Nephron progenitor cell (in vitro differentiated cells): Measurements from ENCODE around the gene ELL2.

Experiments
- DNase-seq: peaks from one replicate; pipeline ENCODE4 v3.0.0; 2021
- H3K27ac Mint-ChIP-seq: 2 replicates; pipeline ENCODE4 v1.8.0; 2021; ENCODE audit warnings: mild to moderate bottlenecking, moderate library complexity, mixed read lengths
- H3K27me3 Mint-ChIP-seq: 2 replicates; pipeline ENCODE4 v1.8.0; 2021; ENCODE audit warnings: mild to moderate bottlenecking, low read depth, mixed read lengths; ENCODE audit not compliant: poor library complexity
- H3K36me3 Mint-ChIP-seq: 2 replicates; pipeline ENCODE4 v1.8.0; 2021; ENCODE audit warnings: low read depth, mixed read lengths
- H3K4me1 Mint-ChIP-seq: 2 replicates; pipeline ENCODE4 v1.8.0; 2021; ENCODE audit warnings: mixed read lengths
- H3K4me3 Mint-ChIP-seq: 2 replicates; pipeline ENCODE4 v1.8.0; 2021; ENCODE audit warnings: mild to moderate bottlenecking, moderate library complexity, mixed read lengths
- H3K9me3 Mint-ChIP-seq: 2 replicates; pipeline ENCODE4 v1.8.0; 2021; ENCODE audit warnings: mild to moderate bottlenecking, moderate library complexity, mixed read lengths
- CTCF ChIP-seq: fragments of 200-600 bp; sonication (generic); IDR thresholded peaks from 2 replicates; pipeline ENCODE4 v1.5.0; 2021; ENCODE audit warnings: antibody characterized with exemption

Gene ELL2

DNA sequence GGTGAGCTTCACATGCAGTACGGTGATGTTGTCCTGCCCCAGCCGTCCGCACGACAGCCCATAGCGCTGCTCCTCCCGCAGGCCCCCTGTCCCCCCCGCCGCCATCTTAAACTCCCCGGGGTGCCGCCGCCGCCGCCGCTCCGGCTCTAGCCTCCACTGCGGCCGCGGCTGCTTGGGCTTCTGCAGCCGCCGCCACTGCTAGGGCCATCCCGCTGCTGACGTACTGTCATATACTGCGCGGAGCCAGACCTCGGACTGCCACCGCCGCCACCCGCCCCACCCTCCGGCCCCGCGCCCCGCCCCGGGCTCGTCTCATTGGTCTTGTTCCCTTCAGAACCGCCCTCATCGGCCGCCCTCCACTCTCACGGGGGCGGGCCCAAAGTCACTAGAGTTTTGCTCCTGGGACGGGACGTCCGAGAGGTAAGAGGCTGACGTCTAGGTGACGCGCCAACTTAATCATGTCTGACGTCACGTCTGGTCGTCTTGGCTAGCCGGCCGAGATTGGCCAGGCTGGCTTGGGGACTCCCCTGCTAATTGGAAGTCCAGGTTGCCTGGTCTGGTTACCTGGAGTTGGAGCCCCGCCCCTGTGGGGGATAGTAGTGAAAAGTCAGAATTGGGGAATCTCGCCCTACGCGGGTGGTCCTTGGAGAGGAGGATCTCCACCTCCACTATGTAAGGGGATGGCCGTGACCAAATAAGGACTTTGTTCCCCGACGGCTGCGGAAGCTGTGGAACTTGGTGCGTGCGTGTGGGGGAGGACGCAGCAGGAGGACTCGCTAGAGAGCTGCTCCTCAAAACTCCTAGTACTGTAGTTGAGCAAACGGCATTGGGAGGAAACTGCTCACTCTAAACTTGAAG is at the start of gene ELL2:
Gene ELL2, minus strand, starts transcription at position 235 of the 858 bp plus-strand sequence. Its CDS starts 130 bp downstream, at position 105.
- Mint-ChIP-seq H3K9me3 (no peaks in the 10 kb centered on the region), H3K4me1 (peaks cover 50% of the 10 kb centered on the region), H3K27me3 (peaks cover 9% of the 10 kb centered on the region), H3K36me3 (no peaks in the 10 kb centered on the region), H3K27ac (peak within 1 kb of the TSS; percentile 98), H3K4me3 (peak within 1 kb of the TSS; percentile 93)
- peak; percentile 98 for DNase-seq
- no peak for TF ChIP-seq CTCF

DNA sequence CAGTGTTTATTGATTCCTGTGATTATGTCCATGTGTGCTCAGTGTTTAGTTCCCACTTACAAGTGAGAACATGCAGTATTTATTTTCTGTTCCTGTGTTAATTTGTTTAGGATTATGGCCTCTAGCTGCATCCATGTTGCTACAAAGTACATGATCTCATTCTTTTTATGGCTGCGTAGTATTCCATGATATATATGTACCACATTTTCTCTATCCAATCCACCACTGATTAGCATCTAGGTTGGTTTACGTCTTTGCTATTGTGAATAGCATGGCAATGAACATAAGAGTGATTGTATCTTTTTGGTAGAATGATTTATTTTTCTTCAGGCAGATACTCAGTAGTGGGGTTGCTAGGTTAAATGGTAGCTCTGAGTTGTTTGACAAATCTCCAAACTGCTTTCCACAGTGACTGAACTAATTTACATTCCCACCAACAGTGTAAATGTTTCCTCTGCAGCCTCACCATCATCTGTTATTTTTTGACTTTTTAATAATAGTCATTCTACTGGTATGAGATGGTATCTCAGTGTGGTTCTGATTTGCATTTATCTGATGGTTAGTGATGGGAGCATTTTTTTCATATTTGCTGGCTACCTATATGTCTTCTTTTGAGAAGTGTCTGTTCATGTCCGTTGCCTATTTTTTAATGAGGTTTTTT is 47.5 kb upstream of the ELL2 start:
- peaks cover 3% of the 10 kb centered on the region for H3K27me3 Mint-ChIP-seq
- H3K36me3 Mint-ChIP-seq: peaks cover 9% of the 10 kb centered on the region
- no peak overlapping the region for H3K4me3 Mint-ChIP-seq
- no peak overlapping the region for H3K27ac Mint-ChIP-seq
- no peaks in the 10 kb centered on the region for H3K4me1 Mint-ChIP-seq
- TF ChIP-seq CTCF: no peak
- DNase-seq: no peak
- H3K9me3 Mint-ChIP-seq: peaks cover 34% of the 10 kb centered on the region

- Mint-ChIP-seq H3K27me3 (peaks cover 3% of the 10 kb centered on the region), H3K4me3 (no peak overlapping the region), H3K36me3 (peaks cover 9% of the 10 kb centered on the region), H3K27ac (no peak overlapping the region), H3K9me3 (peaks cover 38% of the 10 kb centered on the region), H3K4me1 (no peaks in the 10 kb centered on the region)
- no peak for TF ChIP-seq CTCF
- DNase-seq: no peak
Observed at GRCh38 chr5:96008487-96008886, 46.8 kb upstream of the ELL2 start.

DNA sequence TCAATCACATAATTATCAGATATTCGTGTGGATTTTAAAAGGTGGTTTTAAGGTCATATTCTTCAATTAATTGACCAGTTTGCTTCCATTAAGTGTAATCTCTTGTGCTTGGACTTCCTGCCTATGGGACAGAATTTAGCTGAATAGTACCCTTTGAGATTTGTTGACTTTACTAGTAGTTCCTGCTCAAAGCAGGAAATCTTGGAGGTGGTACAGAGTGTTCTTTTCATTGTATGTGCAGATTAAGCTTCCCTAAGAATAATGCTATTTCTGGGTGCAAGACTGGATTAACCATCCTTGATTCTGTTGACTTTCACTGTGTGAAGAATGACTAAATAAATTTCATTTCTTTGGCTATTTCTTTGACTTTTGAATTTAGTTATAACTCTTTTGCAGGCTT is 45.4 kb upstream of the ELL2 start:
- Mint-ChIP-seq H3K27me3 (peaks cover 3% of the 10 kb centered on the region), H3K36me3 (peaks cover 9% of the 10 kb centered on the region), H3K27ac (no peak overlapping the region), H3K9me3 (peaks cover 38% of the 10 kb centered on the region), H3K4me1 (no peaks in the 10 kb centered on the region), H3K4me3 (no peak overlapping the region)
- no peak for DNase-seq
- no peak for TF ChIP-seq CTCF

DNA sequence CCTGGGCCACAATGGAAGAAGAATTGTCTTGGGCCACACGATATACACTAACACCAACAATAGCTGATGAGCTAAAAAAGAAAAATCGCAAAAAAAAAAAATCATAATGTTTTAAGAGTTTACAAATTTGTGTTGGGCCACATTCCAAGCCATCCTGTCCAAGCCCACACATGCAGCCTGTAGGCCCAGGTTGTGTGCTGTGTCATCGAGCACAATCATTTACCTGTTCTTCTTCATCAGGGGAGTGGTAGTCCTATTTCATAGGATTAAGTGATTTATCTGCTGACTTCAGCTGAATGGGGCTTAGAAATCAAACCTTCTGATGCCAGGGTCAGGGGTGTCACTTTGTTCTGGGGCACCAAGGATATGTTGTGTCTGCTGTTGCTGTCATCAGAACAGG is 44.6 kb upstream of the ELL2 start:
- no peak for DNase-seq
- H3K27me3 Mint-ChIP-seq: peaks cover 3% of the 10 kb centered on the region
- peaks cover 38% of the 10 kb centered on the region for H3K9me3 Mint-ChIP-seq
- TF ChIP-seq CTCF: no peak
- H3K27ac Mint-ChIP-seq: no peak overlapping the region
- no peak overlapping the region for H3K4me3 Mint-ChIP-seq
- H3K4me1 Mint-ChIP-seq: no peaks in the 10 kb centered on the region
- H3K36me3 Mint-ChIP-seq: peaks cover 9% of the 10 kb centered on the region
